Smooth muscle cell (in vitro differentiated cells): ENCODE results near the gene RAPGEF4. TPM values are rescaled to one million over a fixed set of nuclear protein-coding genes. Genes with fewer than 3 reads are reported as not detected.

Experiments
- DNase-seq: peaks from one replicate; lab custom pipeline; 2025; ENCODE audit not compliant: unreplicated experiment; lab: John Stamatoyannopoulos, UW
- H2AFZ ChIP-seq: fragments of 200-600 bp; sonication (generic); 2 replicates; pipeline ENCODE4 v1.6.0; 2016; ENCODE audit warnings: antibody characterized with exemption, low read depth, mild to moderate bottlenecking
- H3F3A ChIP-seq: fragments of 200-600 bp; sonication (generic); 2 replicates; pipeline ENCODE4 v1.6.0; 2017; ENCODE audit warnings: antibody characterized with exemption, low read depth
- H3K27ac ChIP-seq: fragments of 200-600 bp; sonication (generic); 2 replicates; pipeline ENCODE4 v1.5.1; 2016; ENCODE audit warnings: low read depth, mild to moderate bottlenecking
- H3K27me3 ChIP-seq: fragments of 200-600 bp; sonication (generic); 2 replicates; pipeline ENCODE4 v1.6.1; 2016; ENCODE audit warnings: low read depth, mild to moderate bottlenecking
- H3K36me3 ChIP-seq: fragments of 200-600 bp; sonication (generic); 2 replicates; pipeline ENCODE4 v1.5.1; 2016; ENCODE audit warnings: low read depth
- H3K4me1 ChIP-seq: fragments of 200-600 bp; sonication (generic); 2 replicates; pipeline ENCODE4 v1.5.1; 2016; ENCODE audit warnings: low read depth
- H3K4me2 ChIP-seq: fragments of 200-600 bp; sonication (generic); 2 replicates; pipeline ENCODE4 v1.6.0; 2016; ENCODE audit warnings: mild to moderate bottlenecking
- H3K4me3 ChIP-seq: fragments of 200-600 bp; sonication (generic); 2 replicates; pipeline ENCODE4 v1.5.1; 2016; ENCODE audit warnings: mild to moderate bottlenecking
- H3K79me2 ChIP-seq: fragments of 200-600 bp; sonication (generic); 2 replicates; pipeline ENCODE4 v1.6.0; 2016; ENCODE audit warnings: low read depth, mild to moderate bottlenecking
- H3K9ac ChIP-seq: fragments of 200-600 bp; sonication (generic); 2 replicates; pipeline ENCODE4 v1.6.0; 2016; ENCODE audit warnings: low read depth
- H3K9me3 ChIP-seq: fragments of 200-600 bp; sonication (generic); replicated peaks from 2 replicates; pipeline ENCODE4 v1.5.1; 2016; ENCODE audit warnings: low read depth
- H4K20me1 ChIP-seq: fragments of 200-600 bp; sonication (generic); 2 replicates; pipeline ENCODE4 v1.6.0; 2016; ENCODE audit warnings: low read depth
- CTCF ChIP-seq: fragments of 200-600 bp; sonication (generic); IDR thresholded peaks from 2 replicates; pipeline ENCODE4 v1.5.1; 2017; ENCODE audit warnings: borderline replicate concordance, mild to moderate bottlenecking, antibody characterized with exemption; ENCODE audit not compliant: insufficient read depth, poor library complexity, severe bottlenecking
- WGBS: methylation state at CpG from one replicate; pipeline ENCODE4 v1.1.7; 2016; ENCODE audit warnings: low lambda C conversion rate; 5-methylcytosine and 5-hydroxymethylcytosine counted together
- polyA plus RNA-seq: library from polyadenylated mRNA; unstranded; fragments of >200 nt; fragmentation: Nextera tagmentation; extraction: Ambion mirVana; gene quantifications from 2 replicates; pipeline ENCODE4 v1.2.1, GENCODE V29; 2016
- total RNA-seq: library from RNA; depleted of rRNA; stranded (reverse); fragments of >200 nt; gene quantifications from 2 replicates; pipeline ENCODE4 v1.2.3, GENCODE V29; 2014

RAPGEF4 gene
- total and polyA plus RNA-seq, 2 experiments from 2014 or later: 0.35 to 2.7 TPM

DNA sequence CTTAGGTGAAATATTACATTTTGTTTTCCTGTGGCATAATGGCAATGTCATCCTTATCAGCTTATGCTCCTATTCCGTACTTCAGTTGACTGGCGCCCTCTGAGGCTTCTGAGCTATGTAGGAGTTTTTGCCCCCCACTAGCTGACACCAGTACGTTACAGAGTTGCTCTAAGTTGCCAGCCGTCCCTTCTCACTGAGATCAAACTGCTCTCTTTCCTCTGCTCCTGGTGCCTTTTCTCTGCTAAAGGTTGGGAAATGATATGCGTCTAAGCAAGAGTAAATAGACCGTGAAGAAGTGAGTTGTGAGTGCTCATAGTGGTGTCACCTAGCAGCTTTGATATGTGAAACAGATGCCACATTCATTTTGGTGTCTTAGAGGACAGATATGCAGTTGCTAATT, 99.2 kb downstream of the RAPGEF4 start:
- Histone ChIP-seq H3K79me2 (no peaks in the 10 kb centered on the region), H3K9me3 (no peaks in the 10 kb centered on the region), H3K27me3 (no peaks in the 10 kb centered on the region), H4K20me1 (no peaks in the 10 kb centered on the region), H2AFZ (no peak overlapping the region), H3F3A (no peaks in the 10 kb centered on the region), H3K36me3 (no peaks in the 10 kb centered on the region), H3K4me3 (no peak overlapping the region), H3K4me2 (no peak overlapping the region), H3K9ac (no peak overlapping the region), H3K4me1 (no peaks in the 10 kb centered on the region), H3K27ac (no peak overlapping the region)
- TF ChIP-seq CTCF: no peak
- no peak for DNase-seq
- 62% methylated on average over 6 of the region's 6 CpGs for WGBS

DNA sequence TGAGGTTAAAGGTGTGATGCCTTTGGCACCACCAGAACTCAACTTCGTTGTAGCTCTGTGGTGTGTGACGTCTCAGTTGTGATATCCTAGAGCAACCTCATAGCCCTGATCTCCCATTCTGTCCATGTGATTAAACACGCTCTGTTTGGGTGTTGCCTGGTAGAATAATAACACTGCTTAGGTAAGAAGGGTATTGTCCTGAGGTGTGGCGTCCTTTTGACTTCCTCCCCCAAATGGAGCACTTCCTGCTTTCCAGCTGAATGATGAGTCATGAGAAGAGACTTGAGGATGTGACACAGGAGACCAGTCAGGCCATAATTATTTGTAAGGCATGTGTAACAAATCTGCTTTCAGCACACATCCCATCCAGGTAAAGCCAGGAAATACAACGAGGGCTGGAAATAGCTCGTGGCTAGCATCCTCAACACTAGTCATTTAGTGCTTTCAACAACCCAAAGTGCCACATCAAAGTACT, 100.7 kb downstream of the RAPGEF4 start:
- peak overlapping the region; percentile 80 for H3K27ac ChIP-seq
- no peaks in the 10 kb centered on the region for H3K9me3 ChIP-seq
- 62% methylated on average over 6 of the region's 6 CpGs for WGBS
- H2AFZ ChIP-seq: no peak overlapping the region
- H3F3A ChIP-seq: no peaks in the 10 kb centered on the region
- no peaks in the 10 kb centered on the region for H4K20me1 ChIP-seq
- peak overlapping the region; percentile 69 for H3K9ac ChIP-seq
- H3K4me2 ChIP-seq: no peak overlapping the region
- no peak overlapping the region for H3K4me3 ChIP-seq
- H3K4me1 ChIP-seq: no peaks in the 10 kb centered on the region
- H3K36me3 ChIP-seq: no peaks in the 10 kb centered on the region
- H3K27me3 ChIP-seq: no peaks in the 10 kb centered on the region
- TF ChIP-seq CTCF: no peak
- no peak for DNase-seq
- no peaks in the 10 kb centered on the region for H3K79me2 ChIP-seq

GRCh38 chr2:172836827-172837226, 101.2 kb downstream of the RAPGEF4 start:
- Histone ChIP-seq H3F3A (no peaks in the 10 kb centered on the region), H3K9ac (peak overlapping the region; percentile 69), H3K27me3 (no peaks in the 10 kb centered on the region), H3K4me2 (no peak overlapping the region), H3K27ac (peak overlapping the region; percentile 80), H3K4me1 (no peaks in the 10 kb centered on the region), H2AFZ (no peak overlapping the region), H3K36me3 (no peaks in the 10 kb centered on the region), H3K4me3 (no peak overlapping the region), H4K20me1 (no peaks in the 10 kb centered on the region), H3K79me2 (no peaks in the 10 kb centered on the region), H3K9me3 (no peaks in the 10 kb centered on the region)
- TF ChIP-seq CTCF: no peak
- DNase-seq: no peak

- Histone ChIP-seq H3K36me3 (no peaks in the 10 kb centered on the region), H4K20me1 (no peaks in the 10 kb centered on the region), H3K9me3 (no peaks in the 10 kb centered on the region), H3K4me3 (no peak overlapping the region), H3K27ac (peak overlapping the region; percentile 49), H3K27me3 (no peaks in the 10 kb centered on the region), H3K4me2 (no peak overlapping the region), H3K79me2 (no peaks in the 10 kb centered on the region), H2AFZ (no peak overlapping the region), H3K4me1 (no peaks in the 10 kb centered on the region), H3K9ac (no peak overlapping the region), H3F3A (no peaks in the 10 kb centered on the region)
- no peak for TF ChIP-seq CTCF
- no peak for DNase-seq
- WGBS: 86% methylated on average over 2 of the region's 2 CpGs
Observed at GRCh38 chr2:172839446-172839845, 103.8 kb downstream of the RAPGEF4 start.
